Effector memory CD4-positive, alpha-beta T cell (primary cell): ENCODE data around the gene AUNIP.
A peak's percentile ranks its signal among the peaks of the same experiment; 100 is the strongest.

Source experiments
- DNase-seq, 3 donors: peaks; one replicate each; pipeline ENCODE4 v3.0.0-alpha.2; 2020
- H3K27ac ChIP-seq: 2 replicates; pipeline ENCODE4 v1.7.0; 2013; ENCODE audit warnings: mild to moderate bottlenecking, low read length, moderate library complexity; ENCODE audit not compliant: insufficient read depth, poor library complexity, severe bottlenecking
- H3K27me3 ChIP-seq: replicated peaks from 2 replicates; pipeline ENCODE4 v1.7.0; 2013; ENCODE audit warnings: mild to moderate bottlenecking, low read length; ENCODE audit not compliant: insufficient read depth, control insufficient read depth, poor library complexity, severe bottlenecking
- H3K36me3 ChIP-seq: 2 replicates; pipeline ENCODE4 v1.7.0; 2013; ENCODE audit warnings: mild to moderate bottlenecking, low read length, moderate library complexity; ENCODE audit not compliant: control insufficient read depth, insufficient read depth
- H3K4me1 ChIP-seq: 2 replicates; pipeline ENCODE4 v1.7.0; 2013; ENCODE audit warnings: low read length, mild to moderate bottlenecking; ENCODE audit not compliant: control insufficient read depth, insufficient read depth, poor library complexity, severe bottlenecking
- H3K4me3 ChIP-seq: 2 replicates; pipeline ENCODE4 v1.7.0; 2013; ENCODE audit warnings: low read length, low read depth, mild to moderate bottlenecking; ENCODE audit not compliant: insufficient read depth, poor library complexity, severe bottlenecking
- H3K9me3 ChIP-seq: 2 replicates; pipeline ENCODE4 v1.7.0; 2013; ENCODE audit warnings: mild to moderate bottlenecking, low read length, moderate library complexity; ENCODE audit not compliant: control insufficient read depth

AUNIP gene

DNA sequence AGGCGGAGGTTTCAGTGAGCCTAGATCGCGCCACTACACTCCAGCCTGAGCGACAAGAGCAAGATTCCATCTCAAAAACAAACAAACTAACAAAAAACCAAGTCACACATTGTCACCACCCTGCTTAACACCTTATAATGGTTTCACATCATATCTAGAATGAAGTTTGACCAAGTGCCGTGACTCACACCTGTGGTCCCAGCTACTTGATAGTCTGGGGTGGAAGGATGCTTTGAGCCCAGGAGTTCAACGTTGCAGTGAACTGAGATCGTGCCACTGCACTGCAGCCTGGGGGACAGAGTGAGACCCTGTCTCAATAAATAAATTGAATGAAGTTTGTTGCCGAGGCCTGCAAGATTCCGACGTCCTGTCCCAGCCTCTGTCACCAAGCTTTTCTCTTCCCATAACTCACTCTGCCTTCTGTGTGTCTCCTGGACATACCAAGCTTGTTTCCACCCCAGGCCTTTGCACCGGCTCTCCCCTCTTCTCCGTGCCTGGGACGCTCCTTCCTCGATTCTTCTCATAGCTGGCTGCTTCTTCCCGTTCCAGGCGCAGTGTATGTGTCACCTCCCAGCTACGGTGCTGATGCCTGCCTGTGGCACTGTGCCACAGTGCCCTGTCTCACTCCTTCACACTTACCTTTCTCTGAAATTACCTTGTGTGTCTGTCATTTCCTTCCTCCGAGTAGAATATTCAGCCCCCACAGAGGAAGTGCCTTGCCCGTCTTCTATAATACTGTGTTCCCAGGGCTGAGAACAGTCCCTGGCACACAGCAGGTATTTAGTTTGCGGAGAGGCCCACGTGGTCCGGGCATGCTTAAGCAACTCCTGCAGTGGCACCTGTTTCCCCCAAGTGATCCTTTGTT lies 63.1 kb downstream of the AUNIP start:
- Histone ChIP-seq H3K36me3 (no peaks in the 10 kb centered on the region), H3K4me1 (peaks cover 33% of the 10 kb centered on the region), H3K9me3 (no peaks in the 10 kb centered on the region), H3K27me3 (no peaks in the 10 kb centered on the region), H3K4me3 (no peak overlapping the region), H3K27ac (peak overlapping the region; percentile 40)
- DNase-seq, result peak in 1 of 3 donors; percentile 42

DNA sequence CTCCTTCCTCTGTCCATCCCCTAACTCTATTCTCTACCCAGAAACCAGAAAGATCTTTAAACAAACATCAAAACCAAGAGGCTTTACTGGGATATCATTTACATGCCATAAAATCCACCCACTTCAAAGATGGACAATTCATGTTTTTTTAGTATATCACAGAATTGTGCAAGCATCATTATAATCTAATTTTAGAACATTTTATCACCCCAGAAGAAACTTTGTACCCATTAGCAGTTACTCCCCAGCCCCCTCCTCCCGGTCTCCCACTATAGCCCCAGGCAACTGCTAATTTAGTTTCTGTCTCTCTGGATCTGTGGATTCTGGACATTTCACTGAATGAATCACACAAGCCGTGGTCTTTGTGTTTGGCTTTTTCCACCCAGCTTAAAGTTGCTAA lies 64.0 kb downstream of the AUNIP start:
- H3K36me3 ChIP-seq, result no peaks in the 10 kb centered on the region
- peaks cover 26% of the 10 kb centered on the region for H3K4me1 ChIP-seq
- no peaks in the 10 kb centered on the region for H3K9me3 ChIP-seq
- DNase-seq, result no peak
- H3K27ac ChIP-seq, result no peak overlapping the region
- no peak overlapping the region for H3K4me3 ChIP-seq
- H3K27me3 ChIP-seq, result no peaks in the 10 kb centered on the region

DNA sequence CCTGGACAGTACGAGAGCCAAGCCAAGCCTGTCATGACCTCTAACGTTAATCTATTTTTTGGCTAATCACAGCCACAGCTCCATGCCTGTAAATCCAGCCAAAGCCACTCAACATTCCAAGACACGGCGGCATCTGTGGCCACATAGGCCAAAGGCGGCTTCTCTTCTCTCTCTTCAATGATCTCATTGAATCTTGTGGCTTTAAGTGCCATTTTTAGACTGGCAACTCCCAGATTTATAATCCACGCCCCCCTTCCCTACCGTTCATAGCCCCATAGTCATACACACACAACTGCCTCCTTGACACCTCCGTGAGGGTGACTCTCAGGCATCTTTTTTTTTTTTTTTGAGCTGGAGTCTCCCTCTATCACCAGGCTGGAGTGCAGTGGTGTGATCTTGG lies 64.9 kb downstream of the AUNIP start:
- no peak for DNase-seq
- Histone ChIP-seq H3K4me3 (no peak overlapping the region), H3K36me3 (no peaks in the 10 kb centered on the region), H3K27ac (no peak overlapping the region), H3K9me3 (no peaks in the 10 kb centered on the region), H3K4me1 (peaks cover 21% of the 10 kb centered on the region), H3K27me3 (no peaks in the 10 kb centered on the region)

DNA sequence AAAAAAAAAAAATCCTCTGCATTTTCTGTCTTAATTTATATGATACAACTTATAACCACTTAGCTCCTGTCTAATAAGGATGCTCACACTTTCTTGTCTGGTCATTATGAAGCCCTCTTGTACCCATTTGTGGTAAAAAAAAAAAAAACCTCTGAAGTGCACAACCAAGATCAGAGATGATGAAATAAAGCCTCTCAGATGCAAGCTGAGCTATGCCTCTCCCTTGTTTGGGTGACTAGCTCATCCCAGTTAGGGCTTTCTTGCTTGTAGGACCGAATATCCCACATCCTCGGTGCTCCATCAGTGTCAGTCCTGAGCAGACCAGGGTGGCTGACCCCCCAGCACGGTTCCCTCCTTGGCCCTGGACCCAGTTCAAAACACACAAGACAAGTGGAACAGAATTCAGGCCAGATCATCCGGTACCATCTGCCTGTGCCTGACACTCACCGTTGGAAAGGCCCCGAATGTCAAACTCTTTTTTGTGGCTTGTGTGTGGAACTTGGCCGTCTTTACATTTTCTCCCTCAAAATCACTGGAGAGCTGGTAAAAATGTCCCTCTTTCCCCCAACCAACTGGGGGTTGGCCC lies 65.6 kb downstream of the AUNIP start:
- Histone ChIP-seq H3K27ac (no peak overlapping the region), H3K36me3 (no peaks in the 10 kb centered on the region), H3K9me3 (no peaks in the 10 kb centered on the region), H3K4me3 (no peak overlapping the region), H3K27me3 (no peaks in the 10 kb centered on the region), H3K4me1 (peaks cover 20% of the 10 kb centered on the region)
- DNase-seq, result no peak

DNA sequence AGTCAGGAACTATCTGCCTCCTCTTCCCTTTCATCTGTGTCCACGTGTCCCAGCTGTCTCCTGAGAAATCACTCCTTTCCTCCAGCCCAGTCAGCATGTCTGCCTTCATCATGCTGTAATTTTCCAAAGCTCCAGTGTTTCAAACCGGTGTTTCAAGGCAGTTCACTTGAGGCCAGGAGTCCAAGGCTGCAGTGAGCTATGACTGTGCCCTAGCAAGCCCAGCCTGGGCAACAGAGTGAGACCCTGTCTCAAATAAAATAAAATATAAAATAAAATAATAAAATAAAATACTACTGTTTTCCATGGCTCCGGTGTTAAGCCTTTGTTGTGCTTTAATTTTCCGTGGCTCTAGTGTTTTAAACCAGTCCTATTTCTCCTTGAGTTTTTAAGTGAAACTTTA lies 67.1 kb downstream of the AUNIP start:
- DNase-seq, result no peak
- no peak overlapping the region for H3K27ac ChIP-seq

DNA sequence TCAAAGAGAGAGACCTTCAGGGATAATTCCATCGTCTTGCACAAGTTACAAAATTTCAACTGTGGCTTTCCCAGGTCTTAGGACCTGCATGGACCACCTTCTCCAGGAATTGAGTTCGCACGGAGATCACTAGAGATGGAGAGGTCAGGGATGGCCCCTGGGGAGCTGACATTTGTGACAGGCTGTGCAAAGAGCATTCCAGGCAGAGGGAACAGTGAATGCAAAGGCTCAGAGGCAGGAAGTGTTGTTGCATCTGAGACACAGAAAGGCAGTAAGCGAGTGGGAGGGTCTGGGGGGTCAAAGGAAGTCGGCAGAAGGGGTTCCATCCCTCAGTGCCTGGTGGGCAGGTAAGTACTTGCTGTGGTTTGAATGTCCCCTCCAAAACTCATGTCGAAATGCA lies 68.8 kb downstream of the AUNIP start:
- H3K27ac ChIP-seq, result no peak overlapping the region
- no peak for DNase-seq
- H3K4me3 ChIP-seq, result no peak overlapping the region
- H3K36me3 ChIP-seq, result peaks cover 10% of the 10 kb centered on the region
- no peaks in the 10 kb centered on the region for H3K9me3 ChIP-seq
- no peaks in the 10 kb centered on the region for H3K27me3 ChIP-seq
- H3K4me1 ChIP-seq, result no peaks in the 10 kb centered on the region

More for the DNA sequence above, 67.1 kb downstream of the AUNIP start:
- Histone ChIP-seq H3K36me3 (peaks cover 3% of the 10 kb centered on the region), H3K9me3 (no peaks in the 10 kb centered on the region), H3K4me1 (peaks cover 10% of the 10 kb centered on the region), H3K4me3 (no peak overlapping the region), H3K27me3 (no peaks in the 10 kb centered on the region)

DNA sequence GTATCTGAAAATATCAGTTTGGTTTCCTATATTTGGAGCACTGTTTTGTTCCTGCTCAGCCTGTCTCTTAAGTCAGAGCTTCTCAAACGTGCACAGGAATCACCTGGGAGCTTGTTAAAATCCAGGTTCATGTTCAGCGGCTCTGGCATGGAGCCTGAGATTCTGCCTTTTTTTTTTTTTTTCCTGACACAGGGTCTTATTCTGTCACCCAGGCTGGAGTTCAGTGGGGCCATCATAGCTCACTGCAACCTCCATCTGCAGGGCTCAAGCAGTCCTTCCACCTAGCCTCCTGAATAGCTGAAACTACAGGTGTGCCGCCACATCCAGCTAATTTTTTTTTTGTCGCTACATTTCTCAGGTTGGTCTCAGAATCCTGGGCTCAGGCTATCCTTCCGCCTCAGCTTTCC lies 71.5 kb downstream of the AUNIP start:
- Histone ChIP-seq H3K9me3 (no peaks in the 10 kb centered on the region), H3K36me3 (peaks cover 34% of the 10 kb centered on the region), H3K4me3 (no peak overlapping the region), H3K27ac (no peak overlapping the region), H3K4me1 (no peaks in the 10 kb centered on the region), H3K27me3 (no peaks in the 10 kb centered on the region)
- no peak for DNase-seq

DNA sequence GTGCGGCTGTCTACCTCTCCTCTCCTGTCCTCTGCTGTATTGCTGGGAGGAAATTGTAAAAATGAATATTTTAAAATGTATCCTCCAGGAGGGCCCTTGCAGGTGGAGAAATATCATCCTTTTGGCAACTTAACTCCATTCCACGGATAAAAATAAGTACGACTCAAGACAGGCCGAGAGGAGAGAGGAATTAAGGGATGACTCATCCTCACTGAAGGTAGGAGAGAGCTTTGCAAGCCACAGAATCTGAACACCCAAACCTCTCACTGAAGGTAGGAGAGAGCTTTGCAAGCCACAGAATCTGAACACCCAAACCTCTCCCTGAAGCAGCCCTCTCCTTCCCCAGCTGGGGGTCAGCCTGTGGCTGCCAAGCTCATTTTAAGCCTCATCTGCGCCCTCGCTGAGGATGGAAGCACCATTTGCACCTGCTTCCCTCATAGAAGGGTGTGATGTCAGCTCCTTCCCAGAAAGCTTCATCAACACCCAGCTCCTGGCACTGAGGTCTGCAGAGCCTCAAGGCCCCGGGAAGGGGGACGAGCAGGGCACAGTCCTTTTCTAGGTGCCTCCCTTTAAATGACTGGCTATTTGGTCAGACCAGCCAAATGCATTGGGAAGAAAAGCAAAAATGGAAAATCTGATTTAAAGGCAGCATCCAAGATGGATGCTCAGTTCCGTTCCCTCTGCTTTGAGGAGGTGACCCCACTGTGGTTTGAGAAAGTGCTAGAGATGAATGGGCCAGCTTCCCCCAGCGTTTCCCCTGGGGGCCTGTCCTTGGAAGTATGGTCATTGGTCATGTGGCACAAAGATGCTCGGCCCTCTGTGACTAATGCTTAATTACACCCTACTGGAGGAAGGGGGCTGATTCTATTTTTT lies 72.1 kb downstream of the AUNIP start:
- no peaks in the 10 kb centered on the region for H3K9me3 ChIP-seq
- no peak for DNase-seq
- H3K4me3 ChIP-seq, result no peak overlapping the region
- H3K4me1 ChIP-seq, result no peaks in the 10 kb centered on the region
- H3K27ac ChIP-seq, result no peak overlapping the region
- H3K27me3 ChIP-seq, result no peaks in the 10 kb centered on the region
- H3K36me3 ChIP-seq, result peaks cover 40% of the 10 kb centered on the region

DNA sequence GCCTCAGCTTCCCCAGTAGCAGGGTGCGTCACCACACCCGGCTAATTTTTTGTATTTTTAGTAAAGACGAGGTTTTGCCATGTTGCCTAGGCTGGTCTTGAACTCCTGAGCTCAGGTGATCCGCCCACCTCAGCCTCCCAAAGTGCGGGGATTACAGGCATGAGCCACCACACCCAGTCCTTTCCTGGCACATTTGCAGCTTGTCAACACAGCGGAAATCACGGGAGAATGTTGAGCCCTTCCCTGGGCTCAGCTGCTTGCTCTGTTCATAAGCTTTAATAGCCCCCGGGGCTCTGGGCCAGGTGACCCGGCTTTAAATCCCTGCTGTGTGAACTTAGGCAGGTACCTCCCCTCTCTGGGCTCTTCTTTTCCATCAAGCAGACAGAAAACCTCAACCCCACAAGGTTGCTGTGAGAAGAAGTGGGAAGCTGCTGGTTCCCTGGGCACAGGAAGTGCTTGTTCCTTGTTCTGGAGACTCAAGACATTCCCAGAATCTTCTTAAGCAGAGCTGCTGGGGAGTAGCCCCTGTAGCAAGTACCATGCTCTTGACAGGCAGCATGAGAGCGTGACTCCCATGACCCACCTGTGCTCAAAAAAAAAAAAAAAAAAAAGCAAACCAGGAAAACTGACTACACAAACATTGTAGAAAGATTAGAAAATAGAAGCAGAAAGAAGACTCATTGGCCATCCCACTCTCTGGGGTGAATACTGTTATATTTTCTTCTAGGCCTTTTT lies 73.8 kb downstream of the AUNIP start:
- DNase-seq, result no peak
- Histone ChIP-seq H3K27me3 (no peaks in the 10 kb centered on the region), H3K27ac (no peak overlapping the region), H3K9me3 (no peaks in the 10 kb centered on the region), H3K4me1 (no peaks in the 10 kb centered on the region), H3K36me3 (peaks cover 40% of the 10 kb centered on the region), H3K4me3 (no peak overlapping the region)
